WERI-Rb-1 (cell line): ENCODE data around the gene CNOT10.
A peak's percentile ranks its signal among the peaks of the same experiment; 100 is the strongest.

Experiments
- DNase-seq: peaks from one replicate; pipeline ENCODE4 v3.0.0-alpha.2; 2020
- H3K27ac ChIP-seq: fragments of 250-450 bp; sonication (Bioruptor Pico); 2 replicates; pipeline ENCODE4 v1.5.1; 2020; ENCODE audit warnings: mild to moderate bottlenecking, moderate library complexity
- H3K27me3 ChIP-seq: fragments of 250-450 bp; sonication (Bioruptor Pico); 2 replicates; pipeline ENCODE4 v1.5.1; 2021; ENCODE audit warnings: mild to moderate bottlenecking, low read depth, moderate library complexity; ENCODE audit not compliant: insufficient read depth, severe bottlenecking
- H3K36me3 ChIP-seq: fragments of 250-450 bp; sonication (Bioruptor Pico); 2 replicates; pipeline ENCODE4 v1.5.1; 2020; ENCODE audit warnings: mild to moderate bottlenecking, moderate library complexity
- H3K4me3 ChIP-seq: 2 replicates; pipeline ENCODE4 v1.5.1; 2011; ENCODE audit warnings: low read depth, mild to moderate bottlenecking, control low read depth, low read length
- H3K9me3 ChIP-seq: fragments of 250-450 bp; sonication (Bioruptor Pico); 2 replicates; pipeline ENCODE4 v1.5.1; 2021; ENCODE audit warnings: mild to moderate bottlenecking, moderate library complexity; ENCODE audit not compliant: severe bottlenecking
- CTCF ChIP-seq: IDR thresholded peaks from 2 replicates; pipeline ENCODE4 v1.5.1; 2011; ENCODE audit warnings: low read depth, mild to moderate bottlenecking, control low read depth, inconsistent platforms, low read length

Gene CNOT10

DNA sequence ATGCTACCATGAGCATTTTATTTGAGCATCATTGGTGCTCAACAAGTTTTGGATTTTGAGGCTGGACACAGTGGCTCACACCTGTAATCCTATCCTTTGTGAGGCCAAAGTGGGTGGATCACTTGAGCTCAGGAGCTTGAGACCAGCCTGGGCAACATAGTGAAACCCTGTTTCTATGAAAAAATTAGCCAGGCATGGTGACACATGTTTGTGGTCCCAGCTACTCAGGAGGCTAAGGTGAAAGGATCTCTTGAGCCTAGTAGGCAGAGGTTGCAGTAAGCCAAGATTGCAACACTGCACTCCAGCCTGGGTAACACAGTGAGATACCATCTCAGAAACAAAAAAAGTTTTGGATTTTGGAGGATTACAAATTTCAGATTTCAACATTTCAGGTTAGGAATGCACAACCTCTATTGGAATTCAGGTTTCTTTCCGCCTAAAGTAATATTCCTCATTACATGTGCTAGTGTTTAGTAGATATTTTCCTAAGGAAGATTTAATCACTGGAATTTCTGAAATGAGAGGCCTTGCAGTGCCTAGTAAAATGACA is 27.6 kb downstream of the CNOT10 start:
- no peak overlapping the region for H3K27ac ChIP-seq
- H3K27me3 ChIP-seq: no peaks in the 10 kb centered on the region
- H3K4me3 ChIP-seq: no peak overlapping the region
- H3K36me3 ChIP-seq: peaks cover 71% of the 10 kb centered on the region
- TF ChIP-seq CTCF: no peak
- DNase-seq: no peak
- no peaks in the 10 kb centered on the region for H3K9me3 ChIP-seq

GRCh38 chr3:32713181-32713580 is 28.2 kb downstream of the CNOT10 start:
- no peak for DNase-seq
- Histone ChIP-seq H3K9me3 (no peaks in the 10 kb centered on the region), H3K4me3 (no peak overlapping the region), H3K27me3 (no peaks in the 10 kb centered on the region), H3K36me3 (peaks cover 72% of the 10 kb centered on the region), H3K27ac (no peak overlapping the region)
- no peak for TF ChIP-seq CTCF

DNA sequence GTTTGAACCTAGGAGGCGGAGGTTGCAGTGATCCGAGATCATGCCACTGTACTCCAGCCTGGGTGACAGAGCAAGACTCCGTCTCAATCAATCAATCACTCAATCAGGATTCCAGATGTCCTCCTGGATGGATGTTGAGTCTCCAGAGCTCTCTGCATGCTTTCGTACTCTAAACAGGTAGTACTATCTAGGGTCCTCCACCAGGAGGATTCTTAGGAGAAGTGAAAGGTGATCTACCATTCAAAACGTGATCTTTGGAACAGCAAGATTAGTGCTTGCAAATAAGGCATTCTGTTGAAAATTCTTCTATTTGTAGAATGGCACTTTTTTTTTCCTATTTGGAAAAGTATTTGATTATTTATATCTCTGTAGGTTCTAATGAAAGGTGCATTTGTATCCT is 34.3 kb downstream of the CNOT10 start:
- TF ChIP-seq CTCF: no peak
- peaks cover 53% of the 10 kb centered on the region for H3K36me3 ChIP-seq

GRCh38 chr3:32719931-32720330 is 34.9 kb downstream of the CNOT10 start:
- TF ChIP-seq CTCF: no peak
- H3K36me3 ChIP-seq: peaks cover 51% of the 10 kb centered on the region

More for the DNA sequence above, 34.3 kb downstream of the CNOT10 start:
- no peak overlapping the region for H3K4me3 ChIP-seq
- no peak for DNase-seq
- no peak overlapping the region for H3K27ac ChIP-seq
- H3K27me3 ChIP-seq: no peaks in the 10 kb centered on the region
- H3K9me3 ChIP-seq: no peaks in the 10 kb centered on the region

GRCh38 chr3:32725721-32726120 is 40.7 kb downstream of the CNOT10 start:
- no peak overlapping the region for H3K27ac ChIP-seq
- H3K9me3 ChIP-seq: no peaks in the 10 kb centered on the region
- H3K4me3 ChIP-seq: no peak overlapping the region
- no peaks in the 10 kb centered on the region for H3K27me3 ChIP-seq
- H3K36me3 ChIP-seq: peaks cover 51% of the 10 kb centered on the region
- TF ChIP-seq CTCF: no peak
- DNase-seq: no peak

More at GRCh38 chr3:32719931-32720330, 34.9 kb downstream of the CNOT10 start:
- Histone ChIP-seq H3K9me3 (no peaks in the 10 kb centered on the region), H3K4me3 (no peak overlapping the region), H3K27ac (no peak overlapping the region), H3K27me3 (no peaks in the 10 kb centered on the region)
- no peak for DNase-seq

DNA sequence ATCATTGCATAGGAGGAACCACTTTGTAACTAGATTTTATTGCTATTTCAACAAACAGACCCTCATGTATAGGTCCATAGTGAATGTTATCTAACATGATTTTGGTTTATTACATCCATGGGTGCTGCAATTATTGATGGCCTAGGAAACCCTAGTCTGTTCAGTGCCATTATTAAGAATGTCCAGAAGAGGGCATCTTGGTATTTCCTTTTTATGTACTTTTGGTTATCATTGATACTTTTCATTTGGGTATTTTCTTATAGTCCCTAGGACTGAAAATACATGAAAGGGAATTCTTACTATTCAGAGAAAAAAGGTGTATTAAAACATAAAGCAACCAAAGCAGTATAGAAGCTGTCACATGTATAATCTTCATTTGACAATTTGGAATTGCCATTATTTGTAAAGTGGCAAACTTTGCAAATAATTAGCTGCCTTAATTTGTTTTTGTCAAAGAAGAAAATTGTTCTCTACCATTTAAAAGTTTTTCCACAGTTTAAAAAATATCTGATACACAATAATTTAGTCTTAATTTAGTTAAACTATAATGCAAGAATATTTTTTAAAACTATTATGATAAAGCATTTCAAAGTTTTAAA is 48.7 kb downstream of the CNOT10 start:
- Histone ChIP-seq H3K36me3 (peaks cover 61% of the 10 kb centered on the region), H3K4me3 (no peak overlapping the region), H3K27me3 (no peaks in the 10 kb centered on the region), H3K27ac (no peak overlapping the region), H3K9me3 (no peaks in the 10 kb centered on the region)
- TF ChIP-seq CTCF: peak; percentile 30; the same call in 1 of the 2 replicates
- DNase-seq: no peak
